Measurements from ENCODE around the gene NADK2.

- TF ChIP-seq CTCF (IDR thresholded peaks at IDR 0.05; ENCODE audit: low read depth, low read length) (no peak), EZH2phosphoT487 (IDR thresholded peaks at IDR 0.05; ENCODE audit: low read depth) (no peak)
Measured at GRCh38 chr5:36170832-36171424, 70.8 kb downstream of the NADK2 start.

All from OCI-LY3 (cell line).